Stomach smooth muscle (tissue), 2 donors: ENCODE results near the gene THRA.
A peak's percentile ranks its signal among the peaks of the same experiment; 100 is the strongest.

Experiments
- H3K27ac ChIP-seq: one replicate; pipeline ENCODE4 v1.7.0; 2013; ENCODE audit warnings: mild to moderate bottlenecking, low read length, inconsistent platforms
- H3K27me3 ChIP-seq, 2 donors: one replicate each; pipeline ENCODE4 v1.7.0; 2013; ENCODE audit warnings: low read length in 2 of 2; ENCODE audit not compliant: insufficient read depth in 2 of 2, control insufficient read depth in 1 of 2
- H3K36me3 ChIP-seq, 2 donors: one replicate each; pipeline ENCODE4 v1.7.0; 2013; ENCODE audit warnings: low read length in 2 of 2; ENCODE audit not compliant: control insufficient read depth in 2 of 2, insufficient read depth in 2 of 2
- H3K4me1 ChIP-seq: one replicate; pipeline ENCODE4 v1.7.0; 2013; ENCODE audit warnings: low read length; ENCODE audit not compliant: control insufficient read depth, insufficient read depth
- H3K4me3 ChIP-seq, 2 donors: one replicate each; pipeline ENCODE4 v1.7.0; 2013; ENCODE audit warnings: low read length in 2 of 2
- H3K9ac ChIP-seq, 2 donors: one replicate each; pipeline ENCODE4 v1.7.0; 2013; ENCODE audit warnings: low read length in 2 of 2, mild to moderate bottlenecking in 1 of 2
- H3K9me3 ChIP-seq, 2 donors: one replicate each; pipeline ENCODE4 v1.7.0; 2013; ENCODE audit warnings: low read length in 2 of 2; ENCODE audit not compliant: control insufficient read depth in 2 of 2
- donor health status: healthy.
- donor health status: Pancreatic carcinoma.

THRA gene

DNA sequence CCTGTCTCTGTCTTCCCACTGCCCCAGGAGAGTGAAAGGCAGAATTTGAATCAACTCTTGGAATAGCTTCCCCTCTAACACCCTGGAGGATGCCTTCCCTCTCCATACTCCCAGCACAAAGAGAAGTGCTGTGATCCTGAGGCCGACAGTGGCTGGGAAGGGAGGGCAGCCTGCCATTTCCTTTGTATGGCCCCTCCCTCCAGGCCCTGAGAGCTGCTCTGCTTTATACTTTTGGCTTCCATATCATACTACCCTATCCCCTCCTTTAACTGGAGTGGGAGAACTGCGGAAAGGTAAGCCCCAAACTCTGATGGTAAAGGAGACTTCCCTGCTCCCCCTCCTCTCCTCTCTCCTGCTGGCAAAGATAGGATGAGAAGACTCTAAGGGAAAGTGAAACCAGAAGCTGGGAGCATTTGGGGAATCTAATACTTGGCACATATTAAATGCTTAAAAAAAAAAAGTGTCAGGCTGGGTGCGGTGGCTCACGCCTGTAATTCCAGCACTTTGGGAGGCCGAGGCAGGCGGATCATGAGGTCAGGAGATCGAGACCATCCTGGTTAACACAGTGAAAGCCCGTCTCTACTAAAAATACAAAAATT is 4.5 kb upstream of the THRA start:
- Histone ChIP-seq H3K9me3 (no peaks in the 10 kb centered on the region), H3K4me1 (peaks cover 22% of the 10 kb centered on the region), H3K4me3 (peak overlapping the region in 1 of 2 donors; percentile 16), H3K27me3 (no peaks in the 10 kb centered on the region), H3K27ac (peak overlapping the region; percentile 53), H3K36me3 (no peaks in the 10 kb centered on the region), H3K9ac (peak overlapping the region; percentile 1 to 54)

DNA sequence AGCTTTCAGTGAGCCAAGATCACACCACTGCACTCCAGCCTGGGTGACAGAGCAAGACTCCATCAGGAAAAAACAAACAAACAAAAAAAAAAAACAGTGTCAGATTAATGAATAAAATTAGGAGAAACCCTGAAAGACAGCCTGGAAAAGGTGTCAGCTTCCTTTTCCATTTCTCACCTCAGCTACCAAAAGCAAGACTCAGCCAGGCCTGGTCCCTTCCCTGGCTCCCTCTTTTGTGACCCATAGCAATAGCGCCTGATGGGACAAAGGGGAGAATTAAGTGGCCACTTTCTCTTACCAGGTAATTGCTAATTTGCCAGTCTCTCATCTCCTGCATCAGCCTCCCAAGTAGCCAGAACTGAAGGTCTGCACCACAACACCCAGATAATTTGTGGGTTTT is 3.9 kb upstream of the THRA start:
- no peak overlapping the region for H3K4me3 ChIP-seq
- H3K27ac ChIP-seq: peak overlapping the region; percentile 53
- H3K4me1 ChIP-seq: peaks cover 20% of the 10 kb centered on the region
- no peaks in the 10 kb centered on the region for H3K9me3 ChIP-seq
- no peaks in the 10 kb centered on the region for H3K36me3 ChIP-seq
- H3K9ac ChIP-seq: no peak overlapping the region
- H3K27me3 ChIP-seq: no peaks in the 10 kb centered on the region

DNA sequence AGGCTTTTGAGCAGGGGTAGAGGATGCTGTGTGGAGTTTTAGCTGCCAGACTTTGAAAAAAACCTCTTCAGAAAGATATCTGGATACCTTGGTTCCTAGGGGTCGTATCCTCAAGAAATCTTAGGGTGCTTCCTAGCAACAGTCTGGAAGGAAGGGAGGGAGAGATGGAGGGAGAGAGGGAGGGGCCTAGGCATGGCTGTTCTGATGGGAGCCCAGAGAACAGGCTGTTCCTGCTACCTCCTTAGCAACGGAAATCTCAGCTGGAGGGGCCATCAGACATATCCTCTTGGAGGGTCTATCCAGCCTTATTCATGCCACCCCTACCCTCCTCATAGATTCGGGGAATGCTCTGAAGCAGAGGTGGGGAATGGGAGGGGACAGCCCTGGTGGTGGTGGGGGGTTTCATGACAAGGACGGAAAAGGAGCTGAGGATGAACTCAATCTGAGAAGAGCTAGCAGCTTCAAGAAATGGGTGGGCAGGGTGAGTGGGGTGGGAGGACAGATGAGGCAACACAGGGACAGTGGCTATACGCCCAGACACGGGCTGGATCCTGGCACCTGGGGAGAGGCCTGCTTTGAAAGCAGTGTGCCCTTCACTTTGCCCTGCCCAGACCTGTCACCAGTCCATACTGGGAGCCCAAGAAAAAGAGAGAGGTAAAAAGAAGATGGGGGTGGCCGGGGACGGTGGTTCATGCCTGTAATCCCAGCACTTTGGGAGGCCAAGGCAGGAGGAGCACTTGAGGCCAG is 2.9 kb upstream of the THRA start:
- Histone ChIP-seq H3K4me1 (peaks cover 30% of the 10 kb centered on the region), H3K27me3 (no peaks in the 10 kb centered on the region), H3K36me3 (no peaks in the 10 kb centered on the region), H3K27ac (peak overlapping the region; percentile 46), H3K9ac (no peak overlapping the region), H3K4me3 (no peak overlapping the region), H3K9me3 (no peaks in the 10 kb centered on the region)

DNA sequence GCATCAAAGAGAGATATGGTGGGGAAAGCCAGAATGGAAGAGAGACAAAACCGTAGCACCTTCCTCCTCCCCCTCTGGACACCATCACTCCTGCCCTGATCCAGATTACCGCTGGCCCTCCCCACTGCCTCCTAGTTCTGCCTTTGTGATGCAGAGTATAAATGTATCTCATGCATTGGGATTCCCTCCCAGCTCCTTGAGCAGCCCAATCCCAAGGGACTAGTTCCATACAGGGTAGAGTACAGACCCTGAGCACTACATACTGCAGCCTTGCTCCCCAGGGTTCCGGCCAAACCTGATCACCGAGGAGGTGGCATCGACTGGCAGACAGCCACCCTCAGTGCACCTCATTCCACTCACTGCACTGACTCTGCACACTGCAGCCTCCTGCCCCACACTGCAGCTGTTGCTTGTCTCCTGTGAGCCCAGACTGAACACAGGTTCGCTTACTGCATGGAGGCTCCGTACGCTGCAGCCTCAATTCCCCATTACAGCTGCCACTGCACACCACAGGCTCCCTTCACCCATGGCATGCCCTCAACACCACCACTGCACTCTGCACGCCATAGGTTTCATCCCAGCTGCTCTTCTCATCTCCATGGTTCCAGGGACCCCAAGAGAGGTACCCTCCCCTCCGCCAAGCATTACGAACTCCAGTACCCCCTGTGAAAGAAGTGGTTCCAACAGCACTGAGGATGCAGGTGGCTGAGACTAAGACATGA is 1.7 kb upstream of the THRA start:
- H3K27me3 ChIP-seq: no peaks in the 10 kb centered on the region
- peak overlapping the region; percentile 18 for H3K27ac ChIP-seq
- peaks cover 42% of the 10 kb centered on the region for H3K4me1 ChIP-seq
- H3K36me3 ChIP-seq: no peaks in the 10 kb centered on the region
- H3K9me3 ChIP-seq: no peaks in the 10 kb centered on the region
- no peak overlapping the region for H3K9ac ChIP-seq
- no peak overlapping the region for H3K4me3 ChIP-seq

DNA sequence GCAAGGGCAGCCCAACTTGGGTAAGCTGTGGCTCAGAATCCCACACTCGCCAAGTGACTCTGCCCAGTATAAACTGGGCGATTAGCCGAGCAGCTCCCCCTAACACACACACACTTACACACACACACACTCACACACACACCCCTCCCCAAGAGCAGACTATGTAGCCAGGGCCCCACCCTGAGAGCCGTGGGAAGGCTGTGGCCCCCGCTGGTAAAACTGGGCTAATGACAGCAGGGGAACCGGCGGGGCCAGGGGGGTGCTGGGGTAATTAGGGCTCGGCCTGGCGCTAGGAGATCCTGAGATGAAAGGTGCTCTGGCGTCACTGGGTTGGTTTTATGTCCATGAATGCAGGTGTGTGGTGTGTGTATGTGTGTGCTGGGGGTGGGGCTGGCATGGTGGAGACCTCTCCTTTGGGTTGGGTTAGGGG is 1.1 kb upstream of the THRA start:
- Histone ChIP-seq H3K27ac (peak overlapping the region; percentile 53), H3K27me3 (no peaks in the 10 kb centered on the region), H3K4me3 (peak overlapping the region in 1 of 2 donors; percentile 68), H3K9ac (peak overlapping the region in 1 of 2 donors; percentile 61), H3K4me1 (peaks cover 46% of the 10 kb centered on the region), H3K9me3 (no peaks in the 10 kb centered on the region), H3K36me3 (no peaks in the 10 kb centered on the region)

DNA sequence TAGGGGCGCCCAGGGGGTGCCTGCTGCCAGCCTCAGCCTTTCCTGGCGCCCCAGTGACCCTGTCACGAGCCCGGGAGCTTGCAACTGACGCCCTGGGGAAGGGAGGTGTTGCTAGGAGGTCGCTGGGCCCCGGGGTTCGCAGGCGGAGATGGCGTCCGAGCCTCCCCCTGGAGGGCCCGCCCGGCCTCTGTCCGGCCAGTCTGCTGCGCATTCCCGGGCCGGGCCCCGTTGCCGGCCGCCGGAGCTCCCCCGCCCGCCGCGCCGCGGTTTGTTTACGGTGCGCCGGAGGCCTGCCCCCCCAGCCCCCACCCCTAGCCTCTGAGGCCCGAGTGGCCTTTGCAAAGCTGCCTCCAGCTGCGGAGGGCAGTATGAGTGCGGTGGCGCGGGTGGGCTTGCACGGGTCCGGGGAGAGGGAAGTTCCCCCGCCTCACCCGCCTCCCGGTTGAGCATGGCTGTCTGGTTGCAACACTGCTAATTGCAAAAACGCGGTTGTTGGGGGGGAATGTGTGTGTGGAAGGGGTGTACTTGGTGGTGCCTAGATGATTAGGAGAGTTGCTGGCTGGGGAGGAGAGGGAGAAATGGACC is 514 bp downstream of the THRA start:
- Histone ChIP-seq H3K27me3 (no peaks in the 10 kb centered on the region), H3K9me3 (no peaks in the 10 kb centered on the region), H3K36me3 (no peaks in the 10 kb centered on the region), H3K4me3 (peak overlapping the region; percentile 95), H3K9ac (peak overlapping the region; percentile 73 to 87), H3K4me1 (peaks cover 58% of the 10 kb centered on the region), H3K27ac (peak overlapping the region; percentile 86)

DNA sequence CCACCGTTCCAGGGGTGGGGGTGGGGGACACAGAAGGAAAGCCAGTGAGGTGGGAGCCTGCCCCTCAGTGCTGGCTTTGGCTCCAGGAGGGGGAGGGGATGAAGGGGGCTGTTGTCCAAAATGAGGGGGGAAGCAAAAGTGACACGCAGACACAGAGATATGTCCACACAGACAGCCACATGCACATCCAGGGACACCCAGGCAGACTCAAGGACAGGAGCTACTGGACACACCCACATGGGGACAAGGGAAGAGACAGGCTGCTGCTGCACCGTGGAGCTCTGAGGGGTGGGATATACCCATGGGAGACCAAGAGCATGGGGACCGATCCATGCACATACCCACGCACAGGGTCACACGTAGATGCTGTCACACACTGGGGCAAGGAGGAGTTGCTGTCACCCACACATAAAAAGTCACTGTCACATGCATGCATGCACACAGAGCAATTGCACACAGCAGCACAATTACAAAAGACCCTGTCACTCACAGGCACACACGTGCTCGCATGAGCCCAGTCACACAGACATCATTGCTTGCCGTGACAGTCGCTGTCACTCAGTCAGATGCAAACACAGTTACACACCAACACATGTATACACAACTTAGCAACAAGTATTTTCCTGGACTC is 1.3 kb downstream of the THRA start:
- no peaks in the 10 kb centered on the region for H3K27me3 ChIP-seq
- H3K4me3 ChIP-seq: peak overlapping the region; percentile 95
- H3K4me1 ChIP-seq: peaks cover 61% of the 10 kb centered on the region
- peak overlapping the region; percentile 64 to 73 for H3K9ac ChIP-seq
- peak overlapping the region; percentile 86 for H3K27ac ChIP-seq
- no peaks in the 10 kb centered on the region for H3K36me3 ChIP-seq
- no peaks in the 10 kb centered on the region for H3K9me3 ChIP-seq

DNA sequence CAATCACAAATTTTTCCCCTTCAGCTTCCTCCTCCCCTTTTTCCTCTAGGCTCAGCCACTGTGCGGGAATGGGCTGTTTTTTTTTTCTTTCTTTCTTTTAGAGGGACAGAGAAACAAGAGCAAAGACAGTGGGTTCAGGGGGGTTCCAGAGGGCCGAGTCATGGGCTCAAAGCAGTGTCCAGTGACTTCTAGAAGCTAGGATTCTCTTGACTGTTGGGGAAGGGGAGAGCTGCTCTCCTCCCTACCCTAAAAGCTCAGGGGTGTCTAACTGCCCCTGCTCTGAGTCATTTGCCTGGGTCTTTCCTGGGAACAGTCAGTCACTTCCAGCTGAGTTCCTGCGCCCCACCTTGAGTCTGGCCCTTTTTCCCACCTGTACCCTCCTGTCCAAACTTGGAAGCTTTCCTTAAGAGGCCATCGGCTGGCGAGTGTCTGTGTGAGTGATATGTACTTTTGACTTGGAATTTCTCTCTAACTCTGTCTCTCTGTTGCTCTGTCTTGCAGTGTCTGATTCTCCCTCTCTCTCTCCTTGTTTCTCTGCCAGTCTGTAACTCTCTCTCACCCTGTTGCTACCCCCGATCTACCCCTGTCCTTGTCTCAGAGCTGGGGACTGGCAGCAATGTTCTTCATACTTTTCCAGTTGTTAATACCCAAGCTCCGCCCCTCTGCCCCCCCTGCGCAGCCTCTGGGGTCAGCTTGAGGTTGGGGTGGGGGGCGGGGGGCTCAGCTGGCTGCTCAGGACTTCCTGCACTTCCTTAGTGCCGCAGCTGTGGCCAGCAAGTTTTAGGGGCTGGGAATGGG is 2.4 kb downstream of the THRA start:
- Histone ChIP-seq H3K36me3 (no peaks in the 10 kb centered on the region), H3K27ac (peak overlapping the region; percentile 86), H3K4me1 (peaks cover 72% of the 10 kb centered on the region), H3K9ac (peak overlapping the region; percentile 46 to 64), H3K4me3 (peak overlapping the region; percentile 95), H3K9me3 (no peaks in the 10 kb centered on the region), H3K27me3 (no peaks in the 10 kb centered on the region)

DNA sequence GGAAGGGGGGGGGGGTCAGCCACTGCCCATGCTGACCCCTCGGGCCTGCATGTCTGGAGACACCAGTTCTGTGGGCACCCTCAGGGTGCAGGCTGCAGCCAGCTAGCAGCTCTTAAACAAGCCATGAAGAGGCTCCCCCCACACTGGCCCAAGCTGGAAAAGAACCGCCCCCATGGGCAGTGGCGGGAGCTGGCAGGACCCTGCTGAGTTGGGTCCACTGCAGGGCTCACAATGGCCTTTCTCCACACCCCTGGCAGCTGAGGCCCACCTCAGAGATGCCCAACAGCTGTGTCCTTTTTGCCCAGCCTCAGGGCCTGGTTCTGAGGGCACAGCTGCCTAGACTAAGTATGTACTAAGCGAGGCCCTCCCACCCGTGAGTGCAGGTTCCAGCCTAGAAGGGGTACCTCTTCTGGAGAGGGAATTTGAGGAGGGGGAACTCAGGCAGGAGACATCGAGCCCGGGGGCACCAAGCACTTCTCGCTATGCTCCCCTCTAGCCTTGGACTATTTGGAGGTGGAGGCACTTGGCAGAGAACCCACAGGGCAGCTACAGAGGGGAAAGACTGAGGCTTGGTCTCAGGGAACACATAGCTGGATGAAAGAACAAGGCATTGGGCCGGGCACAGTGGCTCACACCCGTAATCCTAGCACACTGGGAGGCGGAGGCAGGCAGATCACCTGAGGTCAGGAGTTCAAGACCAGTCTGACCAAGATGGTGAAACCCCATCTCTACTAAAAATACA is 3.2 kb downstream of the THRA start:
- peak overlapping the region; percentile 86 for H3K27ac ChIP-seq
- H3K4me3 ChIP-seq: peak overlapping the region in 1 of 2 donors; percentile 49
- no peaks in the 10 kb centered on the region for H3K9me3 ChIP-seq
- no peaks in the 10 kb centered on the region for H3K36me3 ChIP-seq
- H3K9ac ChIP-seq: no peak overlapping the region
- H3K27me3 ChIP-seq: no peaks in the 10 kb centered on the region
- peaks cover 80% of the 10 kb centered on the region for H3K4me1 ChIP-seq
